ENCODE results near the gene SUGT1. TPM values are rescaled to one million over a fixed set of nuclear protein-coding genes. Genes with fewer than 3 reads are reported as not detected.

The SUGT1 gene
- total RNA-seq, 4 donors from 2014 or later: 20.9 to 102 (median 60.5) TPM

DNA sequence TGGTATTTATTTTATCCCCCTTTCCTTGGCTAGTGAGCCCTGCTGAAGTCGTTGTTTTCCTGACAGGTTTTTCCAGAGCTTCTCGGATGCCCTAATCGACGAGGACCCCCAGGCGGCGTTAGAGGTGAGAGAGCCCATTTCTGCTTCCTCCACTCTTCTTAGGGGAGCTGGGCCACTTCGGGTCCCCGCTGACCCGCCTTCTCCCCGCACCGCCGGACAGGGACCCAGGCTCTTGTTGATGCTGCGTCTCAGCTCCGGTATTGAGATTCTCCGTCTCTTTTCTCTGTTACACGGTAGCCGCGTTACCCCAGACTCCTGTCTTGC is 306 bp downstream of the SUGT1 start:
- Histone ChIP-seq H3K27ac (peak overlapping the region; percentile 97 to 98), H3K9me3 (no peaks in the 10 kb centered on the region), H3K36me3 (no peaks in the 10 kb centered on the region), H3K4me3 (peak overlapping the region; percentile 78 to 94), H3K27me3 (no peaks in the 10 kb centered on the region), H3K4me1 (peaks cover 9 to 12% of the 10 kb centered on the region in 2 donors)
- TF ChIP-seq POLR2A (IDR thresholded peaks at IDR 0.05): no peak
- TF ChIP-seq, protein P1, sequence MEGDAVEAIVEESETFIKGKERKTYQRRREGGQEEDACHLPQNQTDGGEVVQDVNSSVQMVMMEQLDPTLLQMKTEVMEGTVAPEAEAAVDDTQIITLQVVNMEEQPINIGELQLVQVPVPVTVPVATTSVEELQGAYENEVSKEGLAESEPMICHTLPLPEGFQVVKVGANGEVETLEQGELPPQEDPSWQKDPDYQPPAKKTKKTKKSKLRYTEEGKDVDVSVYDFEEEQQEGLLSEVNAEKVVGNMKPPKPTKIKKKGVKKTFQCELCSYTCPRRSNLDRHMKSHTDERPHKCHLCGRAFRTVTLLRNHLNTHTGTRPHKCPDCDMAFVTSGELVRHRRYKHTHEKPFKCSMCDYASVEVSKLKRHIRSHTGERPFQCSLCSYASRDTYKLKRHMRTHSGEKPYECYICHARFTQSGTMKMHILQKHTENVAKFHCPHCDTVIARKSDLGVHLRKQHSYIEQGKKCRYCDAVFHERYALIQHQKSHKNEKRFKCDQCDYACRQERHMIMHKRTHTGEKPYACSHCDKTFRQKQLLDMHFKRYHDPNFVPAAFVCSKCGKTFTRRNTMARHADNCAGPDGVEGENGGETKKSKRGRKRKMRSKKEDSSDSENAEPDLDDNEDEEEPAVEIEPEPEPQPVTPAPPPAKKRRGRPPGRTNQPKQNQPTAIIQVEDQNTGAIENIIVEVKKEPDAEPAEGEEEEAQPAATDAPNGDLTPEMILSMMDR (IDR thresholded peaks at IDR 0.05): no peak
- DNase-seq: no peak
- intact Hi-C loops (cut with DNase I; ENCODE audit: low total_unique reads): no loop called here

DNA sequence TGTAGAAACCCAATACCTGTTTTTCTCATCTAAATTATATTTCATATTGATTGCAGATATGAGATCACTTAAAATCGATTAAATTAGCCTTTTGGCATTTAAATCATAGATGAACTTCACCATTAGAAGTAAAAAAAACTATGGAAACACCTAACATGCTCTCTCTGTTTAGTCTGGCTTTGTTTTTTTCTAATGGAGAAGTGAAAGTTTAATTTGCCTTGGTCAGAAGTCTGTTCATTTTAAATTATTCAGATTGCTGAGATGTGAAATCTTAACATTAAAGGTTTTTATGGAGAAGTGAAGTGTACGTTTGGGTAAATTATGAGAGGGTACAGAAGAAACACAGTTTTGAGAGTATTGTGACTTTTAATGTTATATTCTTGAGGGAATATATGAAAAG is 6.7 kb downstream of the SUGT1 start:
- no peak overlapping the region for H3K4me3 ChIP-seq
- no peaks in the 10 kb centered on the region for H3K27me3 ChIP-seq
- H3K9me3 ChIP-seq: no peaks in the 10 kb centered on the region
- intact Hi-C loops (cut with DNase I; ENCODE audit: low total_unique reads): no loop called here
- H3K4me1 ChIP-seq: peaks cover 0 to 2% of the 10 kb centered on the region in 2 donors
- no peak overlapping the region for H3K27ac ChIP-seq
- TF ChIP-seq, protein P1 (IDR thresholded peaks at IDR 0.05): no peak
- TF ChIP-seq POLR2A (IDR thresholded peaks at IDR 0.05): no peak
- DNase-seq: no peak
- no peaks in the 10 kb centered on the region for H3K36me3 ChIP-seq

DNA sequence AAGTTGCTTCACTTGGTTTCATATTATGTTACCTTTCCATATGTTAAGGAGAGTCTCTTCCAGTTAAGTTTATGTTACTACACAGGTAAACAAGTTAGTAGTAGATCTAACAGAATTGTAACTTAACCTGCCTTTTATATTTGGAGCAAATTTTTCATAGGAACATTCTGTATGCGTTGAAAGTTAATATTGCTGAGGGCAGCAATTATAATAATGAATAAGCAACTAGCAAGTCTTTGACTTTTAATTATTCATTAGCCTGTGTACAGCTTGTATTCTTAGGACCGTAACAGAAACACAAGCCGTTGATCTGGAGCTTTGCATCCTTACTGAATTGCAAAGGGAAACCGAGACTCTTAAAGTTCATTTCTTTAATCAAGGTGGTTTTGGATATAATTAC is 11.6 kb downstream of the SUGT1 start:
- TF ChIP-seq, protein P1 (IDR thresholded peaks at IDR 0.05): no peak
- TF ChIP-seq POLR2A (IDR thresholded peaks at IDR 0.05): no peak
- H3K27me3 ChIP-seq: no peaks in the 10 kb centered on the region
- H3K9me3 ChIP-seq: no peaks in the 10 kb centered on the region
- DNase-seq: no peak
- H3K4me1 ChIP-seq: no peaks in the 10 kb centered on the region
- no peaks in the 10 kb centered on the region for H3K36me3 ChIP-seq
- H3K27ac ChIP-seq: no peak overlapping the region
- intact Hi-C loops (cut with DNase I; ENCODE audit: low total_unique reads): no loop called here
- H3K4me3 ChIP-seq: no peak overlapping the region

DNA sequence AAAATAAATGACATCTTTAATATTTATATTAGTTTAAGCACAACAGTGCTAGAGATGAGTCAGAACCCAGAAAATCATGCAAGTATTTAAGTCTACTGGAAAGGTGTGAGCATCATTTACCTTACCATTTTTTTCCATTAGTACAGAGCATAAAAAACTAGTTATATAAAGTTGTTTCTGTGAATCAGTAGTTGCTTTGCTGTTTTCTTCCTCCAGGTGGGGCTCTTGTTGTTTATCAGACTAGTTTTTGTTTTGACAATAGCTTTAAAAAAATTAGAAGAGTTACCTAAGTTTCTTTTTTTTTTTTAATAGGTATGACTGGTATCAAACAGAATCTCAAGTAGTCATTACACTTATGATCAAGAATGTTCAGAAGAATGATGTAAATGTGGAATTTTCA is 12.7 kb downstream of the SUGT1 start:
- TF ChIP-seq POLR2A (IDR thresholded peaks at IDR 0.05): no peak
- TF ChIP-seq, protein P1 (IDR thresholded peaks at IDR 0.05): peak in 1 of 4 experiments; percentile 7
- intact Hi-C loops (cut with DNase I; ENCODE audit: low total_unique reads): no loop called here
- no peak overlapping the region for H3K27ac ChIP-seq
- no peaks in the 10 kb centered on the region for H3K9me3 ChIP-seq
- H3K36me3 ChIP-seq: no peaks in the 10 kb centered on the region
- H3K4me1 ChIP-seq: no peaks in the 10 kb centered on the region
- no peak overlapping the region for H3K4me3 ChIP-seq
- H3K27me3 ChIP-seq: no peaks in the 10 kb centered on the region
- DNase-seq: no peak

DNA sequence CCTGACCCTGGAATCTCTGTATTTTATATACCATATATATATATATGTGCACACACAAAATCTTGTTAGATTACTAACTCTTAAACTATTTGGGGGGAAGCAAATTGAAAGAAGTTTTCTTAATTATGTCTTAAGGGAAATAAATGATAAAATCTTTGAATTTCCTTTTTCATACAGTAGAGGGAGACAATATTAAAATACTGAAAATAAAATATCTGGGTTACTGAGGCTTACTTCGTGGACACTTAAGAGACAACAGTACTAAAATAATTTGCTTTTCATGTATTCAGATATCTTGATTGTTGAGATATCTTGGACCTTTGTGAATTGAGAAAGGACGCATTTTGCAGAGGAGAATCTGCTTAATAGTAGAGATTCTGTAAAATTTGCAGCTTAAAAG is 17.0 kb downstream of the SUGT1 start:
- no peaks in the 10 kb centered on the region for H3K27me3 ChIP-seq
- DNase-seq: no peak
- H3K9me3 ChIP-seq: no peaks in the 10 kb centered on the region
- no peak overlapping the region for H3K27ac ChIP-seq
- H3K4me1 ChIP-seq: no peaks in the 10 kb centered on the region
- no peak overlapping the region for H3K4me3 ChIP-seq
- no peak for TF ChIP-seq POLR2A (IDR thresholded peaks at IDR 0.05)
- TF ChIP-seq, protein P1 (IDR thresholded peaks at IDR 0.05): no peak
- H3K36me3 ChIP-seq: no peaks in the 10 kb centered on the region
- intact Hi-C loops (cut with DNase I; ENCODE audit: low total_unique reads): no loop called here
